GM13976 (cell line): ENCODE data around the gene MRPL47.
A peak's percentile ranks its signal among the peaks of the same experiment; 100 is the strongest.

ENCODE experiments used
- DNase-seq: peaks from one replicate; pipeline ENCODE4 v3.0.0; 2012; ENCODE audit warnings: low spot score
- in situ Hi-C: fragments of 300-500 bp; cut with MboI; formaldehyde crosslinking; loops from one replicate; pipeline ENCODE4 v1.12.0; 2022; ENCODE audit warnings: low sequenced_read_pairs, mixed read lengths, inconsistent platforms; ENCODE audit not compliant: unreplicated experiment
- TF ChIP-seq, protein P1 (sequence below): IDR thresholded peaks from 2 replicates; pipeline ENCODE4 v1.5.1; 2012; ENCODE audit warnings: borderline replicate concordance, mild to moderate bottlenecking; ENCODE audit not compliant: insufficient read depth; ENCODE audit errors: extremely low read depth, missing control alignments, control extremely low read depth

The MRPL47 gene

DNA sequence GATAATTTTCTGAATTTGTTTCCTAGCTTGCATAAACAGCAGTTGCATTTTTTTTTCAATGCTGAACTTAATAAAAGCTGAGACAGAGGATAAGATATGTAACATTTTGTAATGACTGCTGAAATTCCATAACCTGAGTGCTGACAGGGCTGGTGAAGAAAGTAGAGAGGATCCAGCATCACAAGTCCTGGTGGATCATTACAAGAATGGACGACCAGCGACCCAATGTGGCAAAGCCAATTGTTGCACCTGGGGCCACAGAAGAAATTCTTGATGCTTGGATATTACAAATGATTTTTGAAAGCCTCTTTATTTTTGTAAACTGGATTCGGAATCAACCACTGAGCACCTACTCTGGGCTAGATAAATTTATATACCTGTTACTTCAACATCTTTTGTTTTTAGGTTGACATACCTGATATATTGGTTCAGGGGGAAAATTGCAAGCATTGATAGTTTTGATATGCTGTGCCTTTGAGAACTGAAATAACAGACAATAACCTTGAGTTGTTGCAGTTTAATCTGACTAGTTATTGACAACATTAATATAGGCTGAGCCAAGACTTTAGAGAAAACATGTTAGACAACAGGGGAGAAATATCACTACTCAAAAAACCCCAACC is 45.6 kb downstream of the MRPL47 start:
- TF ChIP-seq, protein P1, sequence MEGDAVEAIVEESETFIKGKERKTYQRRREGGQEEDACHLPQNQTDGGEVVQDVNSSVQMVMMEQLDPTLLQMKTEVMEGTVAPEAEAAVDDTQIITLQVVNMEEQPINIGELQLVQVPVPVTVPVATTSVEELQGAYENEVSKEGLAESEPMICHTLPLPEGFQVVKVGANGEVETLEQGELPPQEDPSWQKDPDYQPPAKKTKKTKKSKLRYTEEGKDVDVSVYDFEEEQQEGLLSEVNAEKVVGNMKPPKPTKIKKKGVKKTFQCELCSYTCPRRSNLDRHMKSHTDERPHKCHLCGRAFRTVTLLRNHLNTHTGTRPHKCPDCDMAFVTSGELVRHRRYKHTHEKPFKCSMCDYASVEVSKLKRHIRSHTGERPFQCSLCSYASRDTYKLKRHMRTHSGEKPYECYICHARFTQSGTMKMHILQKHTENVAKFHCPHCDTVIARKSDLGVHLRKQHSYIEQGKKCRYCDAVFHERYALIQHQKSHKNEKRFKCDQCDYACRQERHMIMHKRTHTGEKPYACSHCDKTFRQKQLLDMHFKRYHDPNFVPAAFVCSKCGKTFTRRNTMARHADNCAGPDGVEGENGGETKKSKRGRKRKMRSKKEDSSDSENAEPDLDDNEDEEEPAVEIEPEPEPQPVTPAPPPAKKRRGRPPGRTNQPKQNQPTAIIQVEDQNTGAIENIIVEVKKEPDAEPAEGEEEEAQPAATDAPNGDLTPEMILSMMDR: peak; percentile 78
- in situ Hi-C loops: loop anchor here (25.0 kb wide), 2 partner anchors 147 to 547 kb away; no protein-coding TSS in a partner anchor
- peak; percentile 72 for DNase-seq

DNA sequence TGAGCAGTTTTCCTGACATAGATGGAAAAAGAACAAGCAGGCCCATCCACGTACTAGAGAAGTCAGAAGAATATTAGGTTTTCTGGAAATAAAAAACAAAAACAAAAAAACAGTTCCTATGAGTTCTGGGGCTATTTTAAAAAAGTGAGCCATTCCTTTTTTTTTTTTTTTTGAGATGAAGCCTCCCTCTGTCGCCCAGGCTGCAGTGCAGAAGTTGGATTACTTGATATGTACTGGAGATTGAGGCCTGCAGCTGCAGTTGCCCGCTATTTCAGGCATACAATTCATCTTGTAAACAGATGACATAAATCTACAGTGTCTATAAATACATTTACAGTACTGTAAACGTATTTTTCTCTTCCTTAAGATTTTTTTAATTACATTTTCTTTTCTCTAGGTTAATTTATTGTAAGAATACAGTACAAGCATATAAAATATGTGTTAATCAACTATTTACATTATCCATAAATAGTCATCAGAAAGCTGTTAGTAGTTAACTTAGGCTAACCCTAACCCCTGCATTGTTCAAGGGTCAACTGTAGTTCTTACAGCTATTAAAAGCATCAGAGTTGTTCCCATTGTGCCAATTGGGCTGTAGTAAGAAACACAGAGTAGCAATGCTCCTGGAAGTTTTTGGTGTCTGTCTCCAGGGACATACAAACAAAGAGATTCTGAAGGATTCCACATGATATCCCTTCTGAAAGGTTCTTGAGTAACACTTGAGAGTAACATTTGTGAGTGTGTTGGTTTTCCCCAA is 52.9 kb downstream of the MRPL47 start:
- TF ChIP-seq, protein P1: no peak
- DNase-seq: no peak
- in situ Hi-C loops: loop anchor here (25.0 kb wide), 2 partner anchors 139 to 539 kb away; no protein-coding TSS in a partner anchor

DNA sequence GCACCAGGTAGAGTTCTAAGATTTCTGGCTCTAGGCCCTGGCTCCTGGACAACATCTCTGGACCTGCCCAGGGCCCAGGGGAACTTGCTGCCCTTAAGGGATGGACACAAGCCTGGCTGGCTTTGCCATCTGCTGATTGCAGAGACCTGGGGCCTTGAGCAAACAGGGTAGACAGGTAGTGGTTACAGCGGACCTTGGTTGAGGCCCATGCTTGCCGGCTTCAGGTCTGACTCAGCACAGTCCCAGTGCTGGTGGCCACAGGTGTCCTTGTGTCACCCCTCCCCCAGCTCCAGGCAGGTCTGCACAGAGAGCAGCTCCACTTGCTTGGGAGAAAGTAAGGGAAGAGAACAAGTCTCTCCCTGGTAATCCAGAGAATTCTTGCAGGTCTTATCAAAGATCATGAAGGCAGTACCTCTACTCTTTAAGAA is 57.6 kb downstream of the MRPL47 start:
- in situ Hi-C loops: no loop called here
- no peak for DNase-seq
- TF ChIP-seq, protein P1: no peak

DNA sequence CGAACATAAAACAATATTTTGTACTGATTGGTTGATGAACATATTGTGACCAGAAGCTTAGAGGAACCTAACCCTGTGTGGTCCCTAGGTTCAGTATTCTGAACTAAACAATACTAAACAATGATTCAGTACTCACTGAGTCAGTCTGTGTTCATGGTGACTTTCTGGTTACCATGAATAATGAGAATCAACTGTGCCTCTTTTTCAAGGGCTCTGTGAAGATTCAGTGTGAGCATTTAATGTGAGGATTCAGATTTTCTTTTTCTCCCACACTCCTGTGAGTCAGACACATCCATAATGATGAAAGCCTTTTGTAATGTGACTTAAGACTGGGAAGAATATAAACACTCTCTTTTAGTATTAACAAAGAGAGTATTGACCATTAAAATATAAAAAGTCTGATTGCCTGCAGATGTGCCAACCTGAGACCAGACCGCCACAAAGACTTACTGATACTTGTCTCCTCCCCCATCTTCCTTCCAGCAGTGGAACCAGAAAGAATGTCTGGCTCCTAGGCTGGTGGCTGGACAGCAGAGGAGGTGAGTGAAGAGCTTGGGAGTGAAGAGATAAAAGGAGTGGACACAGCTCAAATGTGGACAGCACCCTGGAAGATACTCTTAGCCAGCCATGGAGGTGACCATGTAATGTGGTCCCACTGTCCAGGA is 59.3 kb downstream of the MRPL47 start:
- TF ChIP-seq, protein P1: no peak
- DNase-seq: no peak
- in situ Hi-C loops: no loop called here

DNA sequence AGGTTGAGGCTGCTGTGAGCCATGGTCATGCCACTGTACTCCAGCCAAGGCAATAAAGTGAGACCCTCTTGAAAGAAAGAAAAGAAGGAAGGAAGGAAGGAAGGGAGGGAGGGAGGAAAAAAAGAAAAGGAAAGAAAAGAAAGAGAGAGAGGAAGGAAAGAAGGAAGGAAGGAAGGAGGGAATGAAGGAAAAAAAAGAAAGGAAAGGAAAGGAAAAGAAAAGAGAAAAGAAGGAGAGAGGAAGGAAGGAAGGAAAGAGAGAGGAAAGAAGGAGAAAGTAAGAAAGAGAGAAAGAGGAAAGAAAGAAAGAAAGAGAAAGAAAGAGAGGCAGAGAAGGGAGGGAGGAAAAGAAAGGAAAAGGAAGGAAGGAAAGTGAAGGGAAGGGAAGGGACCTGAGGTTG is 62.1 kb downstream of the MRPL47 start:
- in situ Hi-C loops: no loop called here
- TF ChIP-seq, protein P1: no peak
- no peak for DNase-seq

DNA sequence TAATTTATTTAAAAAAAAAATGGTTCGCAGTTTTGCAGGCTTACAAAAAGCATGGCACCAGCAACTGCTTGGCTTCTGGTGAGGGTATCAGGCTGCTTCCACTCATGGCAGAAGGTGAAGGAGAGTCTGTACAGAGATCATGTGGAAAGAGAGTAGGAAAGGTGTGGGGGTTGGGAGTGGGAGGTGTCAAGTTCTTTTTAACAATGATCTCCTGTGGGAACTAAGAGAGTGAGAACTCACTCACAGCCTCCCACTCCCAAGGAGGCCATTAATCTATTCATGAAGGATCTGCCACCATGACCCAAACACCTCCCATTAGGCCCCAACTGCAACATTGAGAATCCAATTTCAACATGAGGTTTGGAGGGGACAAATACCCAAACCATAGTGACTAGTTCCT is 62.8 kb downstream of the MRPL47 start:
- DNase-seq: no peak
- in situ Hi-C loops: no loop called here
- TF ChIP-seq, protein P1: no peak
